Caki2 (cell line): Measurements from ENCODE around the gene ADAMTS2. TPM values are rescaled to one million over a fixed set of nuclear protein-coding genes. Genes with fewer than 3 reads are reported as not detected.
"Not testable (repeated sequence)": the region's sequence is repeated elsewhere in the genome, so short reads cannot be mapped to it uniquely, and the experiment has no call there.

ENCODE experiments used
- DNase-seq: peaks from one replicate; pipeline ENCODE4 v3.0.0-alpha.2; 2015; ENCODE audit warnings: low read depth
- in situ Hi-C: cut with HindIII; loops from 2 replicates; pipeline ENCODE4 v1.10.0; 2016; ENCODE audit warnings: low sequenced_read_pairs, low pct_unique_long_range_greater_than_20kb, mixed read lengths
- total RNA-seq: library from RNA; depleted of rRNA; stranded (reverse); fragments of >200 nt; shearing (Covaris generic); gene quantifications from 2 replicates; pipeline ENCODE4 v1.2.3, GENCODE V29; 2014; ENCODE audit warnings: low replicate concordance

The ADAMTS2 gene
- total RNA-seq, 1 experiment from 2014 or later: 5.0 TPM

DNA sequence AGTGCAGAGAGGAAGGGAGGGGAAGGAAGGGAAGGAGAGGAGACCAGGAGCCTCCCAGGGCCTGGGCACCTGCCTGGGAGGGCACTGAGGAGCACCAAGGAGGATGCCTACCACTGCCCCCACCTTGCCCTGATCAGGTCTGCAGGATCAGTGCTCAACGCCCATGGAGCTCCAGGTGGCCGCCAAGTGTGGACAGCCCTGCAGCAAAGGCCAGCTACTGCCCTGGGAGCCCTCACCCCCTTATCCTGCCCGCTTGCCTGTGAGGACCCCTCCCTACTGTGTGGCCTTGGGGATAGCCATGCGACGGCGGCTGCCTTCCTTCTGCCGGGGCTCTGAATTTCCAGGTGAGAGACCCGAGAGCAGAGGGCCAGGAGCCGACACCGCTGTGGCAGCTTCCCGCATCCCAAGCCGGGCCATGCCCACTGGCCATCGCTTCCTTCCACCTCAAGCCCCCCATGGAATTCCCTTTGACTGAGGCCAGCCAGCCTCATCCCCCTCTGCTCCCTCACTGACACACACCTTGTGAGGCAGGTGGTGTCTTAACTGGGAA is 12.4 kb downstream of the ADAMTS2 start:
- DNase-seq: no peak
- in situ Hi-C loops: no loop called here

DNA sequence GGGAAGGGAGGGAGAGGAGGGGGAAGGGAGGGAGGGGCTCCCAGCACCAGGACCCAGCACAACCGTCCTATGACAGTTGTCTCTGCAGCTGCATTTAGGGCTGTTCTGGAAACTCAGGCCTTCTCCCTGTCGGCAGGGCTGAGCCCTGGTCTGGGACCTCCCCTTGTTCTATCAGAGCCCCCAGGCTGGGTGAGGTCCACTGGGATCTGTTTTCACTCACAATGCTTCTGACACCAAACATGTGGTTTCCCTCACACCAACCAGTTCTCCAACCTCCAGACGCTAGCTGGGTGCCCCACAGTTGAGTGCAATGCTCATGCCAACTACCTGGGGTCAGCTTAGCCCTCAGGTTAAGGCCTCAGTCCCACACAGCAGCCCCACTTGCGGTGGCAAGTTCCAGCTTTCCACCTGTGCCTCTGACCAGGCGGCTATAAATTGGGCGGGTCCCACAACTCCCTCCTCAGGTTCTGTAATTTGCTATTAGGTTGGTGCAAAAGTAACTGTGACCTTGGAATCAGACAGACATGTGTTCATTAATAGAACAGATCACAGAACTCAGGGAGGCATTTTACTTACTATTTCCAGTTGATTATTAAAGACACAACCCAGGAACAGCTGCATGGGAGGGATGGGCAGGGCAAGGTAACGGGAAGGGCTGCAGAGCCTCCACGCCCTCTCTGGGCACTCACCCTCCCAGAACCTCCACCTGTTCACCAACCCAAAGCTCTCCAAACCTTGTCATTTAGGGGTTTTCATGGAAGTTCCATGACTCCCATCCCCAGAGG is 13.5 kb downstream of the ADAMTS2 start:
- no peak for DNase-seq
- in situ Hi-C loops: no loop called here

DNA sequence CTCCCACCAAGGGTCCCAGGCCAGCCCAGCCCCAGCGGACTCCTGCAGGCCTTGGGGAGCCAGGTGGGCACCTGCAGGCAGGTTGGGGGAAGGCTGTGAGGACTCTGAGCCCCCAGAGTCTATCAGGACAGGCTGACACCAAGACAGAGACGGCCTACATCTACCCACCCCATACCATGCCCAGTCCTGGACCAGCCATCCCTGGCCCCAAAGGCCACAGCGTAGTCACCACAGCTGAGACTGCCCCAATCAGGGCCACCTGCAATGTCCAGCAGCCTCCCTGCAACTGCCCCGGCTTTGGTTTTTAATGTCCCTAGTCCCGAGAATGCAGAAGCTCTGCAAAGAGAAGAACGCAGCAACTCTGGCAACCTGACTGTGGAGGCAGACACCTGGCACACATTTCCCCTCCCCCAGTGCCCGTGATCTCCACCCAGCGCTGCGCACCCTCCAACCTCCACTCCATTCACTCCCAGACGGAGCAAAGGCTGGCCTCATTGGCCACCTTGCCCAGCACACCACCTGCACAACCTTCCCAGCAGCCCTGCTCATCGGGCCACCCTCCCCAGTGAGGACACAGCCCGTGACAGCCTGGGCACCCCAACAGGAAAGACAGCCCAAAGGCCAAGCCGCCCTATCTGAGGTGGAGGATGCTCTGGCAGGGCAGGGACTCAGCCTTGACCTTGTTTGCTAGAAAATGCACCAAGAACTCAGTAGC is 14.9 kb downstream of the ADAMTS2 start:
- in situ Hi-C loops: no loop called here
- DNase-seq: no peak

DNA sequence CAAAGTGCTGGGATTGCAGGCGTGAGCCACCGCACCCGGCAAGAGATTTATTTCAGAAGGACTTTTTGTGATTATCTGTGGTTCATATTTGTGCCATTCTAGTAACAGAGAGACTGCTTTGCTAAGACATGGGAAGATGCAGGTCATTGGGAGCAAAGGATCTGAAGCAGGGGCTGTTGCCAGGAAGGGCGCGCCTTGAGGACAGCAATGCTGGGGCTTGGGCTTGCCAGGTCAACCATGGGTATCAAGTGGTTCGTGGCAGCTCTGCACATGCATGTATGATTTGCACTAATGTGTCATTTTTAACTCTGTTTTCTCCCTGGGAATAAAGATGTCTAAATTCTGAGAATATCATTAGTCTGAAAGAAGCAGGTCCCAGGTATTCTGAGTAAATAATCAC is 17.0 kb downstream of the ADAMTS2 start:
- no peak for DNase-seq
- in situ Hi-C loops: no loop called here

DNA sequence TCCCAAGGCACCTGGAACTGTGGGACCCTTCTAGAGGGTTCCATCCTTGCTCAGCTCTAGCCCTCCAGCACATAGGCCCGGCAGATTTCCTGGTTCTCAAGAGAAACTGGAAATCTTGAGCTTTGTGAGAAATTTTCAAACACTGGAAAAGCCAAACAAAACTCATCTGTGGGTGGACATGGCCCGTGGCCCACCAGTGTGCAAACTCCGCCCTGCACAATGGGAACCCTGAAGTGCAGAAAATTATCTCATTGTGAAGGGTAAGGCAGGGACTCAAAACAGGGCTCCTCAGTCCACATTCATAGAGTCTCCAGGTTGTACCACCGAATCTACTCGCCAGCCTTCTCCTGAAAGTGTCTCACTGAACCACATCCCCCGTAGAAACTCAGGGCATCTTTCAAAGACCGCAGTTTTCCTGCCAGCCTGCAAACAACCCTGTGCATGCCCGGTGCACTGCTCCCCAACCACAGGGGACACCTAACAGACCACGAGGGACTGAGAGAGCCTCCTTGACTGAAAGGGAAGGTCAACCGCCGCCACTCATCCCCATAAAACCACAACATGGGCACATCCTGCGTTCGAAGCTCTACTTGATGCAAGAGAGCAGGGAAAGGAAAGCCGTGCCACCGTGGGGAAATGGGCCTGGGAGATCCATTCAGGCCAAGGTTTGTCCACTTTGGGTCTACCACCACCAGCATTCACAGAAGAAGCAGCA is 18.1 kb downstream of the ADAMTS2 start:
- no peak for DNase-seq
- in situ Hi-C loops: no loop called here

DNA sequence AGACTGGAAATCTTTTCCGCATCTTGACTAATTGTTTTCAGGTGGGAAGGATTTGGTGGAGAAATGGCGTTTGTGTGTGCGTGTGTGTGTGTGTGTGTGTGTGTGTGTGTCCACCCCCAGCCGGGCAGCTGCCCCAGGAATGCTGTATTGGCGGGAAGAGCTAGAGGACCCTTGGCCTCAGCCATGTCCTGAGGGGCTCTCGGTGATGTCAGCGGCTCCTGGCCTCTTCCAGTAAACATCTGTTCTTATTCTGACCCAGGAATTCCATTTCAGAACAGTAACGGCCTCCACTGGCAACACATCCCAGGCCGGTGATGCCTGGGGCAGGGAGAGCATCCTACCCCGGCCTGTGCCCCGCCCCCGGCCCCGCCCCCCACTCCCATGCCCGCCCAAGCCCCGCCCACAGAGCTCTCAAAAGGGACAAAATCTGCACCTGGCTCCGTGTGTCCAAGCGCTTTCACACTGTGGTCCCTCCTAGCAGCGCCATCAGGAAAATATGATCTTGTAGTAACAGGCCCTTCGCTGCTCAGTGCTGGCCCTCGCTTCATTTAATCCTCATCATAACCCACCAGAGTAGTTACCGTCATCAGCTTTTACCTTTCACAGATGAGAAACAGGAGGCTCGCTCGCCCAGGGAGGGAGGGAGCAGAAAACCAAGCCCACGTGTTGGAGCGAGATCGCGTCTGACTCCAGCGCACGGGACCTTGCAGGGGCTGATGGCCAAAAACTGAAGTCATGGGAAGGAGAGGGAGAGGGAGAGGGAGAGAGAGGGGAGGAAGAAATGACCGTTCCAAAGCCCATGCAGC is 18.9 kb downstream of the ADAMTS2 start:
- DNase-seq: no peak
- in situ Hi-C loops: no loop called here

DNA sequence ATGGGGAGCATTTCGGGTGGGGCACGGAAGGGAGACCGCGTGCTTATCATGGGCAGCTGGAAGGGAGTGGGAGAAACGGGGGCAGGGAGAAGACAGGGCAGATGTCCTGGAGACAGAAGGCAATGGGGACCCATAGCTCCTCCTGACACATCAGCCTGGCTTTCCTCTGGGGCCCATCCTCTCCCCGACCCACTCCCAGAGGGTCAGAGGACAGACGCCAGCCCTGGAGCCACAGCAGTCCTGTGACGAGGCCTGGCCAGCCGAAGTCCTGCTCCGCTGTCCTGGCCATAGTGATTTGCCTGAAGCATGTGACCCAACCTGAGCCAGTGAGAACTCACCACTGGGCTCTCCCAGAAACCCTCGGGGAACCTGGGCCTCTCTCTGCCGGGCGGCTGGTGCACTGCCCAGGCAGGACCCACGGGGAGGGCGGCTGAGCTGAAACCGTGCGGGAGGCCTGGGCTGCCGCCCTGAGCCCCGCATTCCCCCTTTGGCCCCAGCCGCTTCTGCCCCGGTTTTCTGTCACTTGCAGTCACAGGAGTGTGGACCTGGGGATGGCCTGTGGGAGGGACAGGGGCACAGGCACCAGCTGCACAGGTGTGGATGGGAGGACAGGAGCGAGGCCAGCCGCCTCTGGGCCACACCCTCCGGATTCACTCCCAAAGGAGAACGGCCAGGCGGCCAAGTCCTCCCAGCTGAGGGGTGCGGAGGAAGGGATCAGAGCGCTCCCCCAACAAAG is 19.8 kb downstream of the ADAMTS2 start:
- in situ Hi-C loops: no loop called here

DNA sequence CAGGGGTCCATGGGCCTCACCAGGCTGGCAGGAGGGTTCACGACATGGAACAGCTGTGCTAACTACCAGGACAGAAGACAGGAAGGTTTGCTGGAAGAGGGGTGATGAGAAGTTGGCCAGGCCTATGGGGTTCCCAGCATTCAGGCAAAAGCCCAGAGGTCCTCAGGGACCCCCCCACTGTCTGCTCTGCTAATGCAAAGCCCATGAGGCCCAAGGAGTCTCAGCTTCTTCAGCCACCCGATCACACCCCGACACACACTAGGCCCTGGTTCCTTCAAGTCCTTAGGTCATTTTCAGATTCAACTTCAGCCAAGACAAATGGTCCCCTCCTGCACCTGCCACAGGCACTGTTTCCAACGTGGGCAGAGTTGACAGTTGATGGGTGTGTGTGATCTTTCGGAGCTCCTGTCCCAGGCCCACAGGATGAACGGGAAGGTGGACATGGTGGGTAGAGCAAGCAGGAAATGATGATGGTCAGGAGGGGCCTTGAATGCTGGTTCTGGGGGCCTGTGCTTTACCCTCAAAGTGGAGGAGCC is 20.4 kb downstream of the ADAMTS2 start:
- in situ Hi-C loops: no loop called here
- no peak for DNase-seq

More for the DNA sequence above, 19.8 kb downstream of the ADAMTS2 start:
- DNase-seq: no peak

DNA sequence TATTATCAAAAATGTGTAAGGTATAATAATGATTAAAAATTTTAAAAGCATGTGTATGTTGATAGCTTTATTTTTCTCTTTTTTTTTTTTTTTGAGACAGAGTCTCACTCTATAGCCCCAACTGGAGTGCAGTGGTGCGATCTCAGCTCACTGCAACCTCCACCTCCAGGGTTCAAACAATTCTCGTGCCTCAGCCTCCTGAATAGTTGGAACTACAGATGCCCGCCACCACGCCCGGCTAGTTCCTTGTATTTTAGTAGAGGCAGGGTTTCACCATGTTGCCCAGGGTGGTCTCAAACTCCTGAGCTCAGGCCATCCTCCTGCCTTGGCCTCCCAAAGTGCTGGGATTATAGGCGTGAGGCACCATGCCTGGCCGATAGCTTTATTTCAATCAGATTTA is 20.9 kb downstream of the ADAMTS2 start:
- in situ Hi-C loops, DNase-seq: not testable (repeated sequence)

DNA sequence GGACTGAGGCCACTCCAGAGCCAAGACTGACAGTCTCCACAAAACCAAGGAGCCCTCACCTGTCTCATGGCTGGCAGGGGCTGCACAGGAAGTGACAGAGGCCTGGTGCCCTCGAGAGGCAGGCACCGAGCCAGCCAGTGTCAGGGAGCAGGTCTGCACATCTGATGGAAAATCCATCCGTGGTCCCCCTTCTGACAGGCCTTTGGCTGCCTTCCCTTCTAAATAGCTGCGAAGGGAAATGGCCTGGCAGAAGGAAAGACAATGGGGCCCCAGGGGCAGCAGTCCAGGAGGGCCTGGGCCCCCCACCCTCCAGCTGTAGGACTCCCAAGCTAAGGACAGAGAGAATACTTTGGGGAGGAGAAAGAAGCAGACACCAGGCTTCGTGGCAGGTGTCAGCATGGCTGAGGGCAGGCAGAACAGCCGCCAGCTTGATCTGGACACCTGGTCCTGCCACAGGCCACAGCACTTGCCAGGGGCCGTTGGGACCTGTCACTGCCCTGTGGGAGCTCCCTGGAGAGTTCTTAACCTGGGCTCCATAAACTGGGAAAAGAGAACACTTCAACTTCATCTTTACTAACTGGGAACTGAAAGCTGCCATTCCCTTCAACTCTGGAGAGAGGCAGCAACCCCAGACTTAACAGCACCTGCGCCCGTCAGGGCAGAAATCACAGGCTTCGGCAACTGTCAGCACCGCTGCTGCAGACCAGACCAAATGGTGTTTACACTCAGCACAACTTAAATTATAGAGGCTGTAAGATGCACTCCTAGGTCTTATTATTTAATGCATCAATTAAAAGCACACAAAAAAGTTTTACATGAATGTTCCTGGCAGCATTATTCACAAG is 22.0 kb downstream of the ADAMTS2 start:
- no peak for DNase-seq
- in situ Hi-C loops: no loop called here

DNA sequence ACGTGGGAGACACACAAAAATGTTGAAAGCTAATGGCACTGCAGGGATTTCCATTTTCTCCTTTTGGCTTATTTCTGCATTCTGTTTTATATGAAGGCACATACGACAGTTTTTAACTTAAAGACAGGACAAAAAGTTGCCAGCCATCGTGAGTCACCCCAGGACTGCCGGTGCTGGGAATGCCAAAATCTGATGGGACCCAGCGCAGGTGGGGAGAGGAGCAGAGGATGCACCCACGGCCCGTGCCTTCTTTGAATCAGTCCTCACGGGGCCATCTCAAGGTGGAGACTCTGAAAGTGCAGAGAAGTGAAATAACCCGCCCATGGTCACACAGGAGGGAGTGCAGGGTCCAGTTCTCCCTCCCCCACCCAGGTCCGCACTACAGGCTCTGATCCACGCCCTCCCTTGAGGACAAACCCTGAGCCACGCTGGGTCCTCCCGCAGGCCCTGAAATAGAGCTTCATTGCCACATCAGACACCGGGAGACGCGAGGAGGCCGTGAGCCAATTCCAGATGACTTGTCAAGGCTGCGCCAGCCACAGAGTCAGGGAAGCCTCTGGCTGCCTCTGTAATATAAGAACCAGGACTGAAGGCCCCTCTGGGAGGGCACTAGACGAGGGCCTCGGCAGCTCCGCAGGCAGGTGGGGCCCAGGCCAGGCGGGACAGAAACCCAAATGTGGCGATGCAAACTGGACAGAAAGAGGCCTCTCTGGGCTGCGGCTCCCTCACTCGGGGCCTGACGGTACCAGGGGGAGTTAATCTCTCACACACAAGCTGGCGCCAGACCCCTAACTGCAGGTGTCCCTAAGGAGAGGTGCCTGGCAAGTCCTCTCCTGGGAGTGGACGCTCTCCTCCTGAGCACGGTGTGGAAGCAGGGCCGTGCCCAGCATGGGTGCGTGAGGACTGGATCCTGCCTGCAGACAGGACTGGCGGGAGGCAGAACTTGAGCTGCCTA is 22.9 kb downstream of the ADAMTS2 start:
- DNase-seq: no peak
- in situ Hi-C loops: no loop called here

DNA sequence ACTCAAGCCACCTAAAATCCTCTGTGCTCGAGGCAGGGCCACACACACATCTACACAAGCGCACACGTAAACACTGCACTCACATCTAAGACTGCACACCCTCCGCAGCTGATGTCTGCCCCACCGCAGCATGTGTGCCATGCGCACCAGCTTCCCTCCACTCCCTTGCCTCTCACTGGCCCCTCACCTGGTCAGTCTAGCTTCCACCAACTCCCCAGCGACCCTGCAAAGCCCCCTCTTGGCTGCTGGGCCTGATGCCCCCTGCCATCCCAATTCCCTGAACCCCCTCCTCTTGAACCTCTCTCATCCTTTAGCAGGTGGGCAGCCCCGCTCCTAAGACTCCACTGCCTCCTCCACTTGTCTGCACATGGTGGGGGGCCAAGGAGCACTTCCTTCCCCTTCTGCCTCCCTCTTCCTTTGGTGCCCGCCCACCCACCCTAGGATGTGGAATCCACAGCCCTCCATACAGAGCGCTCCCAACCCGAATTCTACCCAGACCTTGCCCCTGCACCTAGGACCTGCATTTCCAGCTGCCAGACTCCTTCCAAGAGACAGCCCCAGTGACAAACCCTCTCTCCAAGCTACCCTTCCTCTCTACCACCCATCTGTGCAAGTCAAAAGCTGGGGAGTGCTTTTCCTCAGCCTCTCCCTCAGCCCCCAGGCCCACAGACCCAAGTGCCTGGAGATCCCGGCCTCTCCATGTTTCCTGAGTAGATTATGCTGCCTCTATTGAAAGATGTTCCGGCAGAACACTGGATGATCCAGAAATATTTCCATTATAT is 23.9 kb downstream of the ADAMTS2 start:
- no peak for DNase-seq
- in situ Hi-C loops: no loop called here

DNA sequence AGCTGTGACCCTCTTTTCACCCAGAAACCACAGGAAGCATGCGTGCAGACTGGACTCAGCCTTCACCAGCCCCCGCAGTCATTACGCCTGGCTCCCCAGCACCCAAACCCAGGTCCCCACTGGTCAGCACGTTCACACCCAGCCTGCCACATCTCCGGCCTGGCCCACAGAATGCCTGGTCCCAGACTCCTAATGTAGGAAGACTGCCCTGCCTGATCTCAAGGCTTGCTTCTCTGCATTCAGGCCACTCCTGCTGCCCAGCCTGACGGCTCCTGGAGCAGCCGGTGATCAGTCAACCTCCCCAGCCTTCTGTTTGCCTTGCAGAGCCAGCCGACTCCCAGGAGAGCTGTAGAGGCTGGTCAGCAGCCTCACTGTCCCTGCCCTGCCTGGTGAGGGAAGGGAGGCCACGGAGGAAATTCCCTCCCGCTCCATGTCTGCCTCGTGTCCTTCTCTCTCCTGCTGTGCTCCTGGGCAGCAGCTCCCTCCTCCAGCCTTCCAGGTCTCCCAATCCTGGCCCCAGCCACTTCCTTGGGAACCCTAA is 25.4 kb downstream of the ADAMTS2 start:
- in situ Hi-C loops: no loop called here
- no peak for DNase-seq

DNA sequence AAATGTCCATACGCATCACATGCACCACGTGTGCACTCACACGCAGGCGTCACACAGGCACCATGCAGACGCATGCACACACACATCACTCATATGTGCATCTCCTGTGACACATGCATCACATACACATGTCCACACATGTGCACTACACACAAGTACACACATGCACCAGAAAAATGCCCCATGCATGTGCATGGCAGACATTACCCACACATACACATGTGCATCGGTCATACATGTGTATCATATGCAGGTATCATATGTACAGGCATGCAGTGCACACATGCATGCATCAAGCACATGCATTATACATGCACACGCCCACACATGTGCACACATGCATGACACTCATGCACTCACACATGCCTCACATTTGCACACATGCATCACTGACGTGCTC is 26.1 kb downstream of the ADAMTS2 start:
- in situ Hi-C loops: no loop called here
- no peak for DNase-seq
